H9 (cell line): ENCODE results near the gene CDKAL1. TPM values are rescaled to one million over a fixed set of nuclear protein-coding genes. Genes with fewer than 3 reads are reported as not detected.

ENCODE experiments used
- DNase-seq: peaks from one replicate; pipeline ENCODE4 v3.0.0-alpha.2; 2017
- H2AFZ ChIP-seq: one replicate; pipeline ENCODE4 v1.6.1; 2013; ENCODE audit warnings: mild to moderate bottlenecking, low read length, control low read depth, moderate library complexity
- H2AK5ac ChIP-seq: 2 replicates; pipeline ENCODE4 v1.6.1; 2013; ENCODE audit warnings: low read length, control low read depth, mixed read lengths; ENCODE audit not compliant: insufficient read length
- H2BK120ac ChIP-seq: one replicate; pipeline ENCODE4 v1.6.1; 2013; ENCODE audit warnings: low read depth, mild to moderate bottlenecking, low read length, control low read depth, inconsistent platforms; ENCODE audit not compliant: poor library complexity, severe bottlenecking
- H2BK12ac ChIP-seq: 2 replicates; pipeline ENCODE4 v1.6.1; 2013; ENCODE audit warnings: low read length, control low read depth, mixed read lengths, low read depth; ENCODE audit not compliant: insufficient read length
- H2BK15ac ChIP-seq: 2 replicates; pipeline ENCODE4 v1.6.1; 2013; ENCODE audit warnings: low read depth, low read length, control low read depth
- H2BK20ac ChIP-seq: one replicate; pipeline ENCODE4 v1.6.1; 2013; ENCODE audit warnings: low read depth, mild to moderate bottlenecking, low read length, control low read depth, inconsistent platforms; ENCODE audit not compliant: poor library complexity, severe bottlenecking
- H2BK5ac ChIP-seq: 2 replicates; pipeline ENCODE4 v1.6.1; 2013; ENCODE audit warnings: low read length, control low read depth, mixed read lengths; ENCODE audit not compliant: insufficient read length
- H3K14ac ChIP-seq: 2 replicates; pipeline ENCODE4 v1.6.1; 2013; ENCODE audit warnings: low read length, control low read depth; ENCODE audit not compliant: insufficient read depth
- H3K18ac ChIP-seq: 2 replicates; pipeline ENCODE4 v1.6.1; 2013; ENCODE audit warnings: low read depth, mild to moderate bottlenecking, mixed read lengths, low read length, control low read depth; ENCODE audit not compliant: insufficient read length
- H3K23ac ChIP-seq: 2 replicates; pipeline ENCODE4 v1.6.1; 2013; ENCODE audit warnings: low read length, control low read depth, mixed read lengths, low read depth; ENCODE audit not compliant: insufficient read length
- H3K23me2 ChIP-seq: 2 replicates; pipeline ENCODE4 v1.6.1; 2013; ENCODE audit warnings: low read depth, mild to moderate bottlenecking, mixed read lengths, low read length, control low read depth; ENCODE audit not compliant: insufficient read length, poor library complexity, severe bottlenecking
- H3K27ac ChIP-seq: 2 replicates; pipeline ENCODE4 v1.5.1; 2013; ENCODE audit warnings: low read length, control low read depth, mixed read lengths, low read depth; ENCODE audit not compliant: insufficient read length
- H3K27me3 ChIP-seq: 2 replicates; pipeline ENCODE4 v1.6.1; 2013; ENCODE audit warnings: low read length, control low read depth, inconsistent platforms; ENCODE audit not compliant: insufficient read depth
- H3K4ac ChIP-seq: 2 replicates; pipeline ENCODE4 v1.6.1; 2013; ENCODE audit warnings: low read depth, mild to moderate bottlenecking, control low read depth, inconsistent platforms, low read length, moderate library complexity
- H3K4me1 ChIP-seq: 2 replicates; pipeline ENCODE4 v1.6.1; 2013; ENCODE audit warnings: low read length, control low read depth, inconsistent platforms; ENCODE audit not compliant: insufficient read depth
- H3K4me2 ChIP-seq: 2 replicates; pipeline ENCODE4 v1.6.1; 2013; ENCODE audit warnings: low read length, control low read depth, mixed read lengths; ENCODE audit not compliant: insufficient read length, insufficient read depth
- H3K56ac ChIP-seq: 2 replicates; pipeline ENCODE4 v1.6.1; 2013; ENCODE audit warnings: low read depth, mild to moderate bottlenecking, mixed read lengths, low read length, control low read depth; ENCODE audit not compliant: insufficient read length
- H3K79me1 ChIP-seq: 2 replicates; pipeline ENCODE4 v1.6.1; 2013; ENCODE audit warnings: low read depth, mild to moderate bottlenecking, moderate library complexity, low read length, control low read depth, inconsistent platforms; ENCODE audit not compliant: insufficient read depth, poor library complexity, severe bottlenecking
- H3K79me2 ChIP-seq: 2 replicates; pipeline ENCODE4 v1.6.1; 2013; ENCODE audit warnings: low read length, control low read depth, inconsistent platforms; ENCODE audit not compliant: insufficient read depth
- H3K9ac ChIP-seq: 2 replicates; pipeline ENCODE4 v1.6.1; 2013; ENCODE audit warnings: low read length, control low read depth, mixed read lengths; ENCODE audit not compliant: insufficient read length; ENCODE audit errors: extremely low read depth
- H3K9me3 ChIP-seq: one replicate; pipeline ENCODE4 v1.6.1; 2013; ENCODE audit warnings: low read depth, low read length, inconsistent platforms; ENCODE audit not compliant: control insufficient read depth
- H3T11ph ChIP-seq: one replicate; pipeline ENCODE4 v1.6.1; 2013; ENCODE audit warnings: mild to moderate bottlenecking, low read length, control low read depth, inconsistent platforms
- H4K20me1 ChIP-seq: one replicate; pipeline ENCODE4 v1.6.1; 2013; ENCODE audit not compliant: control insufficient read depth, insufficient read length, insufficient read depth
- H4K5ac ChIP-seq: 2 replicates; pipeline ENCODE4 v1.6.1; 2013; ENCODE audit warnings: low read depth, mild to moderate bottlenecking, mixed read lengths, low read length, control low read depth; ENCODE audit not compliant: insufficient read length
- H4K8ac ChIP-seq: replicated peaks from 2 replicates; pipeline ENCODE4 v1.6.1; 2013; ENCODE audit warnings: low read length, control low read depth, mixed read lengths, low read depth; ENCODE audit not compliant: insufficient read length
- H4K91ac ChIP-seq: 2 replicates; pipeline ENCODE4 v1.6.1; 2013; ENCODE audit warnings: low read depth, mild to moderate bottlenecking, moderate library complexity, mixed read lengths, low read length, control low read depth; ENCODE audit not compliant: insufficient read length
- H3K27ac Mint-ChIP-seq, 3 experiments: 2 replicates in 2 of 3; 3 replicates in 1 of 3; pipeline ENCODE4 v1.8.0; 2020 to 2021; ENCODE audit warnings: mixed read lengths in 3 of 3, mild to moderate bottlenecking in 1 of 3, moderate library complexity in 1 of 3
- H3K27me3 Mint-ChIP-seq: 2 replicates; pipeline ENCODE4 v1.8.0; 2021; ENCODE audit warnings: low read depth, mild to moderate bottlenecking, moderate library complexity, mixed read lengths
- H3K36me3 Mint-ChIP-seq, 3 experiments: 2 replicates in 2 of 3; 3 replicates in 1 of 3; pipeline ENCODE4 v1.8.0; 2020 to 2021; ENCODE audit warnings: low read depth in 3 of 3, mixed read lengths in 3 of 3; ENCODE audit not compliant: insufficient read depth in 1 of 3
- H3K4me1 Mint-ChIP-seq, 2 experiments: 2 replicates each; pipeline ENCODE4 v1.8.0; 2020; ENCODE audit warnings: mixed read lengths in 2 of 2
- H3K4me3 Mint-ChIP-seq, 2 experiments: 2 replicates in 1 of 2; 3 replicates in 1 of 2; pipeline ENCODE4 v1.8.0; 2020 to 2021; ENCODE audit warnings: mild to moderate bottlenecking in 2 of 2, mixed read lengths in 2 of 2, moderate library complexity in 1 of 2
- H3K9me3 Mint-ChIP-seq, 2 experiments: 2 replicates in 1 of 2; 3 replicates in 1 of 2; pipeline ENCODE4 v1.8.0; 2020; ENCODE audit warnings: mild to moderate bottlenecking in 2 of 2, mixed read lengths in 2 of 2, moderate library complexity in 1 of 2
- CTCF ChIP-seq: fragments of 200-600 bp; sonication (generic); conservative IDR thresholded peaks from 3 replicates; pipeline ENCODE4 v1.8.0; 2021; ENCODE audit warnings: antibody characterized with exemption, mild to moderate bottlenecking
- WGBS: extraction: QIAGEN DNeasy Blood & Tissue Kit; methylation state at CpG from one replicate; pipeline ENCODE4 v1.1.7; 2013; ENCODE audit warnings: missing lambda C conversion rate, low lambda C conversion rate, mixed read lengths; ENCODE audit not compliant: insufficient read length; ENCODE audit errors: extremely low coverage; 5-methylcytosine and 5-hydroxymethylcytosine counted together
- total RNA-seq: library from RNA; stranded (reverse); gene quantifications from 2 replicates; pipeline ENCODE4 v1.2.1, GENCODE V29; 2021

CDKAL1 gene
- total RNA-seq, 1 experiment from 2014 or later = 23.0 TPM

GRCh38 chr6:21204951-21205350, 670.7 kb downstream of the CDKAL1 start:
- no peaks in the 10 kb centered on the region for H3K27me3 Mint-ChIP-seq

More at GRCh38 chr6:21204951-21205350, 670.7 kb downstream of the CDKAL1 start:
- Histone ChIP-seq H2BK15ac (no peak overlapping the region), H3K27me3 (no peaks in the 10 kb centered on the region), H2BK120ac (no peak overlapping the region), H4K20me1 (no peaks in the 10 kb centered on the region), H3T11ph (no peak overlapping the region), H4K91ac (no peak overlapping the region), H3K4me1 (peaks cover 2% of the 10 kb centered on the region), H3K4me2 (no peak overlapping the region), H3K27ac (no peak overlapping the region), H3K9me3 (no peaks in the 10 kb centered on the region), H4K5ac (no peak overlapping the region), H2AFZ (no peak overlapping the region), H4K8ac (no peak overlapping the region), H3K23me2 (no peaks in the 10 kb centered on the region), H2AK5ac (no peak overlapping the region), H3K56ac (no peak overlapping the region), H3K79me2 (no peaks in the 10 kb centered on the region), H3K4ac (no peak overlapping the region), H2BK5ac (no peak overlapping the region), H3K23ac (no peak overlapping the region), H3K9ac (no peak overlapping the region), H3K18ac (no peak overlapping the region), H3K14ac (no peak overlapping the region), H3K79me1 (no peaks in the 10 kb centered on the region), H2BK12ac (no peak overlapping the region), H2BK20ac (no peak overlapping the region)
- Mint-ChIP-seq H3K4me3 (no peak overlapping the region), H3K4me1 (peaks cover 15 to 21% of the 10 kb centered on the region in 2 experiments), H3K36me3 (peaks cover 3 to 12% (median 9%) of the 10 kb centered on the region in 3 experiments; a peak in 6 of 7 replicates), H3K27ac (no peak overlapping the region), H3K9me3 (peaks cover 3 to 7% of the 10 kb centered on the region in 2 experiments; a peak in 2 of 5 replicates)
- no peak for TF ChIP-seq CTCF
- no CpG with 5 or more reads among the region's 3 CpGs for WGBS
- no peak for DNase-seq
